K562 (cell line): Measurements from ENCODE around the gene PCDH7. TPM values are rescaled to one million over a fixed set of nuclear protein-coding genes. Genes with fewer than 3 reads are reported as not detected.
A peak's percentile ranks its signal among the peaks of the same experiment; 100 is the strongest.

ENCODE experiments used
- ATAC-seq: fragments of 200-7000 bp; cut with Tn5 transposase; 3 replicates; pipeline ENCODE4 v1.9.1; 2020; ENCODE audit warnings: moderate library complexity
- BruUV-seq: library from RNA; stranded (reverse); fragments of 400-500 nt; replicated peaks from 2 replicates; lab custom pipeline; 2021; lab: Mats Ljungman, UMichigan
- CTCF ChIA-PET: fragments of 300-600 bp; formaldehyde crosslinking; extraction: SDS; loops from one replicate; lab custom pipeline; 2021; ENCODE audit warnings: low intra/inter-chr PET ratio; lab: Yijun Ruan, JAX
- POLR2A ChIA-PET: fragments of 300-600, 350-650 bp; sonication (Branson Sonifier 250); formaldehyde crosslinking; extraction: SDS; loops from one replicate; lab custom pipeline; 2021; ENCODE audit warnings: antibody characterized with exemption, inconsistent platforms; lab: Yijun Ruan, JAX
- DNase-seq, 4 experiments: peaks; one replicate each; pipeline versions ENCODE4 v3.0.0 to v3.0.0-alpha.2; 2011 to 2018; ENCODE audit warnings: low spot score in 3 of 4, mixed read lengths in 3 of 4; ENCODE audit errors: extremely low read depth in 1 of 4
- FAIRE-seq: peaks from 2 replicates; lab custom pipeline; 2011; peaks lifted over from hg19 to GRCh38; lab: Jason Lieb, UNC
- H2AFZ ChIP-seq: 2 replicates; pipeline ENCODE4 v1.6.0; 2011; ENCODE audit warnings: low read depth, low read length, control low read depth, inconsistent platforms
- H3K27ac ChIP-seq: fragments of 200-600 bp; 3 replicates; pipeline ENCODE4 v1.8.0; 2011; ENCODE audit warnings: low read depth, mild to moderate bottlenecking, control low read depth, inconsistent platforms, low read length, moderate library complexity, mixed read lengths; ENCODE audit errors: extremely low read depth
- H3K27me3 ChIP-seq, 2 experiments: fragments of 300-600 bp in 1 of 2; 2 replicates in 1 of 2; 3 replicates in 1 of 2; pipeline versions ENCODE4 v1.6.0 to v1.8.0; 2011; ENCODE audit warnings: inconsistent platforms in 2 of 2, low read length in 2 of 2, mild to moderate bottlenecking in 1 of 2, mixed read lengths in 1 of 2, moderate library complexity in 1 of 2; ENCODE audit not compliant: control insufficient read depth in 2 of 2, insufficient read depth in 2 of 2
- H3K36me3 ChIP-seq: fragments of 300-600 bp; 3 replicates; pipeline ENCODE4 v1.8.0; 2011; ENCODE audit warnings: mild to moderate bottlenecking, low read length, inconsistent platforms; ENCODE audit not compliant: control insufficient read depth, insufficient read depth
- H3K4me1 ChIP-seq, 2 experiments: fragments of 200-600 bp in 1 of 2; replicated peaks in 1 of 2; 2 replicates in 1 of 2; 3 replicates in 1 of 2; pipeline versions ENCODE4 v1.5.1 to v1.8.0; 2011; ENCODE audit warnings: inconsistent platforms in 2 of 2, low read length in 2 of 2, mild to moderate bottlenecking in 1 of 2, mixed read lengths in 1 of 2, moderate library complexity in 1 of 2; ENCODE audit not compliant: control insufficient read depth in 2 of 2, insufficient read depth in 2 of 2
- H3K4me2 ChIP-seq: 2 replicates; pipeline ENCODE4 v1.6.1; 2011; ENCODE audit warnings: low read length, control low read depth, inconsistent platforms, mixed read lengths; ENCODE audit not compliant: insufficient read depth
- H3K4me3 ChIP-seq: fragments of 200-600 bp; sonication (generic), shearing (Covaris generic); 2 replicates; pipeline ENCODE4 v1.5.1; 2016; ENCODE audit warnings: control low read depth, inconsistent platforms
- H3K79me2 ChIP-seq: fragments of 200-600 bp; 3 replicates; pipeline ENCODE4 v1.8.0; 2011; ENCODE audit warnings: low read length, inconsistent platforms; ENCODE audit not compliant: control insufficient read depth, insufficient read depth
- H3K9ac ChIP-seq, 2 experiments: 2 replicates each; pipeline versions ENCODE4 v1.6.0 to v1.6.1; 2011; ENCODE audit warnings: low read depth in 2 of 2, low read length in 2 of 2, control low read depth in 1 of 2, inconsistent platforms in 1 of 2, mild to moderate bottlenecking in 1 of 2, mixed read lengths in 1 of 2; ENCODE audit not compliant: insufficient read depth in 1 of 2
- H3K9me1 ChIP-seq: one replicate; pipeline ENCODE4 v1.6.0; 2011; ENCODE audit warnings: inconsistent platforms, mild to moderate bottlenecking, low read length, moderate library complexity; ENCODE audit not compliant: control insufficient read depth, insufficient read depth
- H3K9me3 ChIP-seq: replicated peaks from 2 replicates; pipeline ENCODE4 v1.5.1; 2011; ENCODE audit warnings: low read depth, low read length, inconsistent platforms; ENCODE audit not compliant: control insufficient read depth, insufficient read depth
- H4K20me1 ChIP-seq: replicated peaks from 2 replicates; pipeline ENCODE4 v1.6.1; 2011; ENCODE audit warnings: low read length, inconsistent platforms, mixed read lengths; ENCODE audit not compliant: control insufficient read depth, insufficient read depth
- MAFG ChIP-seq: fragments of 450-650 bp; conservative IDR thresholded peaks from 2 replicates; pipeline ENCODE4 v1.6.1; 2016; ENCODE audit warnings: missing genetic modification characterization, missing compliant biosample characterization
- NFXL1 ChIP-seq: fragments of 450-650 bp; formaldehyde crosslinking; IDR thresholded peaks from 2 replicates; pipeline ENCODE4 v1.4.0; 2021; ENCODE audit warnings: mild to moderate bottlenecking
- WGBS: fragments of 100-300 bp; shearing (Covaris generic); methylation state at CpG from one replicate; pipeline ENCODE4 v1.1.6; 2016; ENCODE audit warnings: low coverage, mixed read lengths; ENCODE audit not compliant: insufficient coverage; ENCODE audit errors: missing lambda C conversion rate; 5-methylcytosine and 5-hydroxymethylcytosine counted together
- in situ Hi-C: fragments of 300-500 bp; cut with MboI; formaldehyde crosslinking; loops from 4 replicates; pipeline ENCODE4 v1.15.0; 2018; ENCODE audit warnings: inconsistent platforms, mixed read lengths
- intact Hi-C: fragments of 100-400 bp; cut with micrococcal nuclease; formaldehyde crosslinking; loops from 2 replicates; pipeline ENCODE4 v1.14.2; 2022
- polyA plus RNA-seq, 8 experiments: library from polyadenylated mRNA; depleted of rRNA in 4 of 8; stranded (reverse) in 5 of 8; unstranded in 3 of 8; fragments of >200 nt; fragmentation: Nextera tagmentation in 2 of 8; fragmentation: Illumina TruSeq in 1 of 8; extraction: Ambion mirVana in 2 of 8; extraction: Trizol in 1 of 8; gene quantifications; 2 replicates each; pipeline versions ENCODE4 v1.2.1 to v1.2.3, GENCODE V29; 2011 to 2014; ENCODE audit warnings: inconsistent platforms in 1 of 8, missing spikeins in 1 of 8
- total RNA-seq, 7 experiments: library from RNA; depleted of rRNA in 6 of 7; stranded (reverse); fragments of >200 nt in 6 of 7; fragmentation: Illumina TruSeq in 2 of 7; extraction: Trizol in 2 of 7; gene quantifications; 2 replicates each; pipeline versions ENCODE4 v1.2.1 to v1.2.3, GENCODE V29; 2011 to 2021; ENCODE audit warnings: low replicate concordance in 1 of 7
- TF ChIP-seq, protein P1 (sequence below): fragments of 450-650 bp; IDR thresholded peaks from 2 replicates; pipeline ENCODE4 v1.6.1; 2017; ENCODE audit warnings: mild to moderate bottlenecking, moderate library complexity

Gene PCDH7
- total and polyA plus RNA-seq, 9 of the 15 experiments (the other 6 are each of a cell fraction or from before 2014, with no cell fraction given), result not detected

DNA sequence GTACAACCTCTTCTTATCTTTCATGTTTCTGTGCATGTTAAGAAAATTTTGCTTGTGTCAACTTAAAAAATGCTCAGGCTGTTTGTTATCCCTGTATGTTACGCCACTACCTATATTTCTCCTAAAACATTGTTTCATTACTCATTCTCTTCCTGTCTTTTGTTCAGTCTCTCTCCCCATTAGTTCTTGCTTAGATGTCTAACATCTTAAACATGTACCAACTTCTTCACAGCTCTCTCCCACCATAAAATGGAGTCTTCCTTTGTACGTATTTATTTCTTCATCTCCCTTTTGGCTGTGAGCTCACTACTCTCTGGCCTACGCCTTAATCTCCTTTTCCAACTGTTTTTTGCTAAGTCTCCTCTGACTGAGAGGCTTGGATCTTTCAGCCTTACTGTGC is 36.4 kb downstream of the PCDH7 start:
- H3K36me3 ChIP-seq, result no peaks in the 10 kb centered on the region
- no peaks in the 10 kb centered on the region for H3K79me2 ChIP-seq
- no peak overlapping the region for H3K27ac ChIP-seq
- ChIA-PET CTCF (no interaction called here), POLR2A (no interaction called here)
- FAIRE-seq, result no peak
- intact Hi-C loops (no loop called here), in situ Hi-C loops (no loop called here)
- no peak overlapping the region for H3K9ac ChIP-seq
- no peaks in the 10 kb centered on the region for H3K27me3 ChIP-seq
- H3K4me3 ChIP-seq, result no peak overlapping the region
- no peak overlapping the region for H3K4me2 ChIP-seq
- TF ChIP-seq, protein P1, sequence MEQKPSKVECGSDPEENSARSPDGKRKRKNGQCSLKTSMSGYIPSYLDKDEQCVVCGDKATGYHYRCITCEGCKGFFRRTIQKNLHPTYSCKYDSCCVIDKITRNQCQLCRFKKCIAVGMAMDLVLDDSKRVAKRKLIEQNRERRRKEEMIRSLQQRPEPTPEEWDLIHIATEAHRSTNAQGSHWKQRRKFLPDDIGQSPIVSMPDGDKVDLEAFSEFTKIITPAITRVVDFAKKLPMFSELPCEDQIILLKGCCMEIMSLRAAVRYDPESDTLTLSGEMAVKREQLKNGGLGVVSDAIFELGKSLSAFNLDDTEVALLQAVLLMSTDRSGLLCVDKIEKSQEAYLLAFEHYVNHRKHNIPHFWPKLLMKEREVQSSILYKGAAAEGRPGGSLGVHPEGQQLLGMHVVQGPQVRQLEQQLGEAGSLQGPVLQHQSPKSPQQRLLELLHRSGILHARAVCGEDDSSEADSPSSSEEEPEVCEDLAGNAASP, result no peak
- no peak for ATAC-seq
- H3K4me1 ChIP-seq, result no peaks in the 10 kb centered on the region
- H4K20me1 ChIP-seq, result no peaks in the 10 kb centered on the region
- 0% methylated on average over 3 of the region's 3 CpGs for WGBS
- no peaks in the 10 kb centered on the region for H3K9me1 ChIP-seq
- no peak for DNase-seq
- BruUV-seq, result no TSS peak
- H3K9me3 ChIP-seq, result no peaks in the 10 kb centered on the region; the same call in 1 of the 2 replicates
- no peak overlapping the region for H2AFZ ChIP-seq

DNA sequence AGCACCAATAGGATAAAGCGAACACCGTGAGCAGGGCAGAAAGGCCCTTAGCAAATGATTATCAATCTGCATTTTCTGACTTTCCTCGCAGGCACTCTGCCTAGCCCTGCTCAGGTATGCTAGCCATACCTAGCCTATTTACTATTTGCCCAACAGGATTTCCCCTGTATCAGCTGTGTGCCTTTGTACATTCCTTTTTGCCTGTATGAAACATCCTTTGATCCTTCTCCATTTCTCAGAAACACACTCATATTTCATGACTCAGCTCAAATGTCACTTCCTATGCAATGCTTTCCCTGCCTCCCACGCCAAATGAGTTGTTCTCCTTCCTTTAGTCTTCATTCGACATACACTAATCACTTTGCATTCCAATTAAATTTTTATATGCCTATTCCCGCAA is 37.2 kb downstream of the PCDH7 start:
- WGBS, result 0% methylated on average over 6 of the region's 6 CpGs
- CTCF ChIA-PET, result no interaction called here
- H3K9ac ChIP-seq, result no peak overlapping the region
- POLR2A ChIA-PET, result no interaction called here
- TF ChIP-seq NFXL1 (CRISPR knock-in tag) (no peak), MAFG (tag) (peak; percentile 59; the same call in 1 of the 2 replicates)
- TF ChIP-seq, all 486 proteins: peak for 1
- Histone ChIP-seq H3K9me3 (no peaks in the 10 kb centered on the region; the same call in 1 of the 2 replicates), H3K27me3 (no peaks in the 10 kb centered on the region), H3K9me1 (no peaks in the 10 kb centered on the region), H2AFZ (no peak overlapping the region), H3K4me2 (no peak overlapping the region), H3K79me2 (no peaks in the 10 kb centered on the region), H3K27ac (no peak overlapping the region), H3K4me3 (no peak overlapping the region), H3K36me3 (no peaks in the 10 kb centered on the region), H3K4me1 (no peaks in the 10 kb centered on the region), H4K20me1 (no peaks in the 10 kb centered on the region)
- in situ Hi-C loops (no loop called here), intact Hi-C loops (no loop called here)
- ATAC-seq (no peak), FAIRE-seq (no peak), DNase-seq (peak in 1 of 4 experiments; percentile 2)
- no TSS peak for BruUV-seq
